GM12873 (cell line): Measurements from ENCODE around the gene LAMA3.

Experiments
- TF ChIP-seq, protein P1 (sequence below): IDR thresholded peaks from 2 replicates; pipeline ENCODE4 v1.5.1; 2012; ENCODE audit warnings: low read depth, mild to moderate bottlenecking, moderate library complexity, low read length, control low read depth; ENCODE audit not compliant: insufficient read depth; ENCODE audit errors: missing control alignments

Gene LAMA3

DNA sequence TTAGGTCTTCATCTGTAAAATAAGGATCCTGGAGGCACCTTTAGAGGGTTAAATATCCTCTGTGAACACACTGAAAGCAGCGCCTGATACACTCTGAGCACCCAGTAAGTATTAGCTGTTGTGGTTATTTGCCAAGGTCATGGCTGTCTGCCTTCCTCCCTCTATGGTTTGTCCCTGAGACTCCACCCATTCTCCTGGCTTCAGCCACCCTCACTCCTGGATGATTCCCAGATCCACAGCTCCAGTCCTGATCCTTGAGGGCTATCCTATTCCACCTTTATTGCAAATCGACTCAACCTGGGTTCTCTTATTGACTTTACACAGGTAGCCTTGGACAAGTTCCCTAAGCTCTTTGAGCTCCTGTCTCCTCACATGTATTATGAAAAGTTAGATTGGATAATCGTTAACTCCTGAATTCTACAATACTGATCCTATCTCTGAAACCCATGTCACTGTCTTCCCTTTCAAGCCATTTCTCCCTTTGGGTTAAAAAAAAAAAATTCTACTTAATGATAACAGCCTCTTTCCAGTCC, 162.3 kb downstream of the LAMA3 start:
- TF ChIP-seq, protein P1, sequence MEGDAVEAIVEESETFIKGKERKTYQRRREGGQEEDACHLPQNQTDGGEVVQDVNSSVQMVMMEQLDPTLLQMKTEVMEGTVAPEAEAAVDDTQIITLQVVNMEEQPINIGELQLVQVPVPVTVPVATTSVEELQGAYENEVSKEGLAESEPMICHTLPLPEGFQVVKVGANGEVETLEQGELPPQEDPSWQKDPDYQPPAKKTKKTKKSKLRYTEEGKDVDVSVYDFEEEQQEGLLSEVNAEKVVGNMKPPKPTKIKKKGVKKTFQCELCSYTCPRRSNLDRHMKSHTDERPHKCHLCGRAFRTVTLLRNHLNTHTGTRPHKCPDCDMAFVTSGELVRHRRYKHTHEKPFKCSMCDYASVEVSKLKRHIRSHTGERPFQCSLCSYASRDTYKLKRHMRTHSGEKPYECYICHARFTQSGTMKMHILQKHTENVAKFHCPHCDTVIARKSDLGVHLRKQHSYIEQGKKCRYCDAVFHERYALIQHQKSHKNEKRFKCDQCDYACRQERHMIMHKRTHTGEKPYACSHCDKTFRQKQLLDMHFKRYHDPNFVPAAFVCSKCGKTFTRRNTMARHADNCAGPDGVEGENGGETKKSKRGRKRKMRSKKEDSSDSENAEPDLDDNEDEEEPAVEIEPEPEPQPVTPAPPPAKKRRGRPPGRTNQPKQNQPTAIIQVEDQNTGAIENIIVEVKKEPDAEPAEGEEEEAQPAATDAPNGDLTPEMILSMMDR: no peak

GRCh38 chr18:23852236-23853045, 163.2 kb downstream of the LAMA3 start:
- TF ChIP-seq, protein P1: no peak

DNA sequence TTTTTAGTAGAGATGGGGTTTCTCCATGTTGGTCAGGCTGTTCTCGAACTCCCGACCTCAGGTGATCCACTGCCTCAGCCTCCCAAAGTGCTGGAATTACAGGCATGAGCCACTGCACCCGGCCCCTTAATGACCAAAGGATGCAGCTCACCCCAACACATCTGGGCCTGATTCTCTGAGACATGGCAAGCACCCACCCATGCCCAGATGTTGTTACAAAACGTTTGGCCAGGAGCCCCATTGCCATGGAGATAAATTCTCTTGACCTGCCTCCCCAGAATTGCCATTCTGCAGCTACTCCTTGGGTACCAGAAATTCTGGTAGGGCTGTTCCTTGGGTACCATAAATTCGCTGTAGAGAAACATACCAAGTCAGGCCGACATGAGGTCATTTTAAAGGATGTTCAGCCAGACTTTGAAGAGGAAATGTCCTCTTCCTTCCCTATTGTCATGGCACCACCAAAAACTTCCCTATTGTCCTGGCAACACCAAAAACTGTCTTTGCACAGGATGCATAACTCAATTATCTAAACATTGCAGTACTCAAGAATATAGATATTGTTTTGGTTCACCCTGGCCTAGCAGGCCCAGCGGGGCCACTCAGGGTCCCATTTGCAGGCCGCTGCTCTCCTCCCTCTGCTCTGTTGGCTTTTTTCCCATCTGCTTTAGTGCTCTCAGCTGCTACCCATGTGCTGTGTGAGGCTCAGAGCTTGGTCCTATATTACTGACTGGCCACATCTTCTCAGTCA, 164.4 kb downstream of the LAMA3 start:
- TF ChIP-seq, protein P1: no peak

- TF ChIP-seq, protein P1: no peak
Measured at GRCh38 chr18:23855721-23856120, 166.5 kb downstream of the LAMA3 start.

DNA sequence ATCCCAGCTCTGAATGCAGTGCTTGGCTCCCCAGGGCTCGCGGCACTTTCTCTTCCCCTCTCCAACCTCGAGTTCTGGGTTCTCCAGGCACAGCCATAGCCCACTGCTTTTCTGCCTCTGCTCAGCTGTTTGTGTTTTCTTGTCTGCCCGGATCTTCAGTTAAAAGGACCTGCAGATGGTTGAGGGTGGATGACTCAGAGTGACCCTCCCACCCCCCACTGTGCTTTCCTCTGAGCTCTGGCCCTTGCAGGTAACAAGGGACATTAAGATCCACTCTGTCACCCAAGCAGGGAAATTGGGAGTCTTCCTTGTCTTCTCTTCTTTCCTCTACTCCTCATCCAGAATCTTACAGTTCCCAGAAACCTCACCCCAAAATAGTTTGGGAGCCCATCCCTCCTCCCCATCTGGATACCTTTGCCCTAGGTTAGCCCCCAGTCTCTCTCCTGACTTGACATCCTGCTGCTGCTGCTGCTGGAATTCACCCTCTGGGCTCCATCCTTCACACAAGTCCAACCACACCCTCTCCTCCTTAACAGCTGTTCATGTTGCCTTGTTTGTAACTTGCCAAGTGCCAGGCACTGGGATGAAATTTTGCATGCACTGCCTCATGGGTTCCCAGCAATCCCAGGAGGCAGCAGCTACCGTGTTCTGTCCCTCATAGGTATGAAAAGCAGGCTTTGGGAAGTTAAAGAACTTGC, 167.4 kb downstream of the LAMA3 start:
- TF ChIP-seq, protein P1: no peak

GRCh38 chr18:23857164-23857552, 167.9 kb downstream of the LAMA3 start:
- TF ChIP-seq, protein P1: no peak

GRCh38 chr18:23857756-23858155, 168.5 kb downstream of the LAMA3 start:
- TF ChIP-seq, protein P1: no peak
